ENCODE measurements around the gene LCN9. TPM values are rescaled to one million over a fixed set of nuclear protein-coding genes. Genes with fewer than 3 reads are reported as not detected.

The LCN9 gene
- total and polyA plus RNA-seq, 2 experiments from 2014 or later, result not detected

GRCh38 chr9:135624282-135624681 is 38.8 kb upstream of the LCN9 start:
- no peaks in the 10 kb centered on the region for H3K79me2 ChIP-seq (replicated peaks; ENCODE audit: insufficient read depth)
- ATAC-seq, result no peak
- peaks cover 2% of the 10 kb centered on the region for H3K27me3 Mint-ChIP-seq (ENCODE audit: insufficient read depth, low read depth, poor library complexity)
- no peak for DNase-seq (ENCODE audit: low spot score)
- no peak overlapping the region for H3K4me3 ChIP-seq
- no peak overlapping the region for H3K4me3 Mint-ChIP-seq
- H2AFZ ChIP-seq, result no peak overlapping the region
- H3K9me3 Mint-ChIP-seq, result peaks cover 16% of the 10 kb centered on the region; the same call in 2 of the 3 replicates
- H3K4me1 ChIP-seq (ENCODE audit: insufficient read depth), result no peaks in the 10 kb centered on the region
- H3K27ac Mint-ChIP-seq, result no peak overlapping the region
- H3F3A ChIP-seq (replicated peaks; ENCODE audit: low read depth), result no peaks in the 10 kb centered on the region
- no peaks in the 10 kb centered on the region for H3K27me3 ChIP-seq (ENCODE audit: insufficient read depth)
- peaks cover 6% of the 10 kb centered on the region; the same call in 1 of the 2 replicates for H3K36me3 ChIP-seq (ENCODE audit: insufficient read depth)
- H3K36me3 Mint-ChIP-seq (ENCODE audit: low read depth), result peaks cover 3% of the 10 kb centered on the region; the same call in 2 of the 3 replicates
- no peaks in the 10 kb centered on the region for H3K4me1 Mint-ChIP-seq
- H4K20me1 ChIP-seq (replicated peaks; ENCODE audit: insufficient read depth), result no peaks in the 10 kb centered on the region
- no peak overlapping the region for H3K27ac ChIP-seq (ENCODE audit: low read depth)
- H3K9me2 ChIP-seq (ENCODE audit: insufficient read depth), result 0 out of 2 replicates have a peak, but pooled peaks cover 2% of the 10 kb centered on the region
- H3K4me2 ChIP-seq, result no peak overlapping the region
- no peak for TF ChIP-seq NANOG (IDR thresholded peaks at IDR 0.05; ENCODE audit: borderline replicate concordance)

GRCh38 chr9:135632841-135633240 is 30.3 kb upstream of the LCN9 start:
- H3K9me2 ChIP-seq (ENCODE audit: insufficient read depth), result peaks cover 7% of the 10 kb centered on the region; the same call in 1 of the 2 replicates
- H3F3A ChIP-seq (replicated peaks; ENCODE audit: low read depth), result no peaks in the 10 kb centered on the region
- ATAC-seq, result no peak
- DNase-seq (ENCODE audit: low spot score), result no peak
- no peak overlapping the region for H2AFZ ChIP-seq
- no peaks in the 10 kb centered on the region for H3K4me1 ChIP-seq (ENCODE audit: insufficient read depth)
- H3K9me3 Mint-ChIP-seq, result peaks cover 42% of the 10 kb centered on the region
- no peaks in the 10 kb centered on the region for H3K79me2 ChIP-seq (replicated peaks; ENCODE audit: insufficient read depth)
- peaks cover 6% of the 10 kb centered on the region for H3K4me1 Mint-ChIP-seq
- H3K27me3 Mint-ChIP-seq (ENCODE audit: insufficient read depth, low read depth, poor library complexity), result peaks cover 8% of the 10 kb centered on the region
- no peak overlapping the region for H3K4me3 Mint-ChIP-seq
- no peak overlapping the region for H3K4me3 ChIP-seq
- H3K36me3 Mint-ChIP-seq (ENCODE audit: low read depth), result peaks cover 27% of the 10 kb centered on the region
- no peaks in the 10 kb centered on the region for H4K20me1 ChIP-seq (replicated peaks; ENCODE audit: insufficient read depth)
- no peaks in the 10 kb centered on the region for H3K27me3 ChIP-seq (ENCODE audit: insufficient read depth)
- H3K27ac Mint-ChIP-seq, result no peak overlapping the region
- H3K4me2 ChIP-seq, result no peak overlapping the region
- peaks cover 6% of the 10 kb centered on the region for H3K36me3 ChIP-seq (ENCODE audit: insufficient read depth)
- no peak overlapping the region for H3K27ac ChIP-seq (ENCODE audit: low read depth)
- no peak for TF ChIP-seq REST (IDR thresholded peaks at IDR 0.05; ENCODE audit: unreplicated experiment)
- no peak for TF ChIP-seq EZH2 (IDR thresholded peaks at IDR 0.05; ENCODE audit: low read depth, unreplicated experiment)
- no peak for TF ChIP-seq CREB1 (CRISPR knock-in tag; IDR thresholded peaks at IDR 0.05; ENCODE audit: low read depth)
- no peak for TF ChIP-seq CTCF (conservative IDR thresholded peaks at IDR 0.05; ENCODE audit: low read depth in 2 of 2)
- no peak for TF ChIP-seq ZNF462 (CRISPR knock-in tag; IDR thresholded peaks at IDR 0.05)
- TF ChIP-seq EZH2phosphoT487 (IDR thresholded peaks at IDR 0.05; ENCODE audit: unreplicated experiment), result no peak
- no peak for TF ChIP-seq NANOG (IDR thresholded peaks at IDR 0.05; ENCODE audit: borderline replicate concordance)
- TF ChIP-seq JUNB (IDR thresholded peaks at IDR 0.05; ENCODE audit: unreplicated experiment), result no peak
- no peak for TF ChIP-seq POLR2AphosphoS5 (IDR thresholded peaks at IDR 0.05; ENCODE audit: low read depth)
- TF ChIP-seq ZNF114 (CRISPR knock-in tag; IDR thresholded peaks at IDR 0.05), result no peak
